SU-DHL-6 (cell line): Measurements from ENCODE around the gene ZSCAN10.

Source experiments
- H2AFZ ChIP-seq: fragments of 200-600 bp; sonication (generic); 2 replicates; pipeline ENCODE4 v1.6.1; 2014; ENCODE audit warnings: low read depth, mild to moderate bottlenecking, moderate library complexity, mixed read lengths, antibody characterized with exemption, low read length; ENCODE audit not compliant: severe bottlenecking
- H3F3A ChIP-seq: fragments of 200-600 bp; shearing (Covaris generic); 2 replicates; pipeline ENCODE4 v1.6.0; 2016; ENCODE audit warnings: antibody characterized with exemption, mild to moderate bottlenecking; ENCODE audit not compliant: insufficient read depth
- H3K27ac ChIP-seq: fragments of 200-600 bp; sonication (generic); 2 replicates; pipeline ENCODE4 v1.5.1; 2016; ENCODE audit warnings: low read depth, mild to moderate bottlenecking, low read length, moderate library complexity, mixed read lengths
- H3K27me3 ChIP-seq: fragments of 200-600 bp; sonication (generic), shearing (Covaris generic); 2 replicates; pipeline ENCODE4 v1.6.0; 2014; ENCODE audit warnings: mild to moderate bottlenecking, low read length
- H3K36me3 ChIP-seq: fragments of 200-600 bp; sonication (generic); 2 replicates; pipeline ENCODE4 v1.6.1; 2014; ENCODE audit warnings: mild to moderate bottlenecking, low read length, mixed read lengths
- H3K4me2 ChIP-seq: fragments of 300-600, 200-600 bp; shearing (Covaris generic), sonication (generic); 2 replicates; pipeline ENCODE4 v1.6.0; 2014; ENCODE audit warnings: low read length, low read depth, mild to moderate bottlenecking; ENCODE audit not compliant: poor library complexity, severe bottlenecking
- H3K4me3 ChIP-seq: fragments of 200-600 bp; sonication (generic); 2 replicates; pipeline ENCODE4 v1.5.1; 2014; ENCODE audit warnings: antibody characterized with exemption, low read length, mild to moderate bottlenecking, mixed read lengths; ENCODE audit not compliant: insufficient read depth, poor library complexity, severe bottlenecking
- H3K79me2 ChIP-seq: fragments of 200-600 bp; sonication (generic); 2 replicates; pipeline ENCODE4 v1.6.1; 2014; ENCODE audit warnings: mild to moderate bottlenecking, low read length, moderate library complexity; ENCODE audit not compliant: insufficient read depth
- H3K9ac ChIP-seq: fragments of 200-600 bp; sonication (generic); 2 replicates; pipeline ENCODE4 v1.7.0; 2014; ENCODE audit warnings: mild to moderate bottlenecking, low read length
- H3K9me2 ChIP-seq: fragments of 200-600 bp; sonication (generic); replicated peaks from 2 replicates; pipeline ENCODE4 v1.6.1; 2014; ENCODE audit warnings: low read length; ENCODE audit not compliant: insufficient read depth
- H3K9me3 ChIP-seq: fragments of 200-600 bp; sonication (generic); 2 replicates; pipeline ENCODE4 v1.6.1; 2014; ENCODE audit warnings: low read length, mixed read lengths; ENCODE audit not compliant: insufficient read depth
- H4K20me1 ChIP-seq: fragments of 200-600 bp; sonication (generic); 2 replicates; pipeline ENCODE4 v1.6.1; 2014; ENCODE audit warnings: low read depth, mild to moderate bottlenecking, antibody characterized with exemption, low read length, moderate library complexity, mixed read lengths
- EZH2phosphoT487 ChIP-seq: fragments of 200-600 bp; sonication (generic), shearing (Covaris generic); conservative IDR thresholded peaks from 2 replicates; pipeline ENCODE4 v1.6.1; 2018; ENCODE audit warnings: mild to moderate bottlenecking, antibody characterized with exemption, low read length, moderate library complexity, mixed read lengths
- TF ChIP-seq, protein P1 (sequence below): fragments of 200-600 bp; sonication (generic); IDR thresholded peaks from one replicate; pipeline ENCODE4 v1.5.1; 2017; ENCODE audit warnings: antibody characterized with exemption, mild to moderate bottlenecking, low read length, moderate library complexity; ENCODE audit not compliant: insufficient read depth, poor library complexity, severe bottlenecking

The ZSCAN10 gene

DNA sequence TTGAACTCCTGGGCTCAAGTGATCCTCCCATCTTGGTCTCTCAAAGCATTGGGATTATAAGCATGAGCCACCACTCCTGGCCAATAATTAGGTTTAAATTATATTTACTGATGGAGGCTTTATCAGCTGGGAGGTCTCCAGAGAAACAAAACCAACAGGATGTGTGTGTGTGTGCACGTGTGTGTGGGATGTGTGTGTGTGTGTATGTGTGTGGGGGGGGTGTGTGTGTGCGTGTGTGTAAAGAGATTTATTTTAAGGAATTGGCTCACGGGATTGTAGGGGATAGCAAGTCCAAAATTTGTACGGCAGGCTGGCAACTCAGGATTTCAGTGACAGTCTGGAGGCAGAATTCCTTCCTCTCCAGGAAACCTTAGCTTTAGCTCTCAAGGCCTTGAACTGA, 48.1 kb downstream of the ZSCAN10 start:
- Histone ChIP-seq H3F3A (no peaks in the 10 kb centered on the region), H3K9me3 (no peaks in the 10 kb centered on the region), H3K36me3 (no peaks in the 10 kb centered on the region), H2AFZ (no peak overlapping the region), H3K79me2 (no peaks in the 10 kb centered on the region), H3K9ac (no peak overlapping the region), H3K4me2 (no peak overlapping the region), H3K27ac (no peak overlapping the region), H4K20me1 (no peaks in the 10 kb centered on the region), H3K9me2 (no peaks in the 10 kb centered on the region), H3K4me3 (no peak overlapping the region), H3K27me3 (no peaks in the 10 kb centered on the region)
- TF ChIP-seq, protein P1, sequence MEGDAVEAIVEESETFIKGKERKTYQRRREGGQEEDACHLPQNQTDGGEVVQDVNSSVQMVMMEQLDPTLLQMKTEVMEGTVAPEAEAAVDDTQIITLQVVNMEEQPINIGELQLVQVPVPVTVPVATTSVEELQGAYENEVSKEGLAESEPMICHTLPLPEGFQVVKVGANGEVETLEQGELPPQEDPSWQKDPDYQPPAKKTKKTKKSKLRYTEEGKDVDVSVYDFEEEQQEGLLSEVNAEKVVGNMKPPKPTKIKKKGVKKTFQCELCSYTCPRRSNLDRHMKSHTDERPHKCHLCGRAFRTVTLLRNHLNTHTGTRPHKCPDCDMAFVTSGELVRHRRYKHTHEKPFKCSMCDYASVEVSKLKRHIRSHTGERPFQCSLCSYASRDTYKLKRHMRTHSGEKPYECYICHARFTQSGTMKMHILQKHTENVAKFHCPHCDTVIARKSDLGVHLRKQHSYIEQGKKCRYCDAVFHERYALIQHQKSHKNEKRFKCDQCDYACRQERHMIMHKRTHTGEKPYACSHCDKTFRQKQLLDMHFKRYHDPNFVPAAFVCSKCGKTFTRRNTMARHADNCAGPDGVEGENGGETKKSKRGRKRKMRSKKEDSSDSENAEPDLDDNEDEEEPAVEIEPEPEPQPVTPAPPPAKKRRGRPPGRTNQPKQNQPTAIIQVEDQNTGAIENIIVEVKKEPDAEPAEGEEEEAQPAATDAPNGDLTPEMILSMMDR = no peak
- TF ChIP-seq EZH2phosphoT487 = no peak

DNA sequence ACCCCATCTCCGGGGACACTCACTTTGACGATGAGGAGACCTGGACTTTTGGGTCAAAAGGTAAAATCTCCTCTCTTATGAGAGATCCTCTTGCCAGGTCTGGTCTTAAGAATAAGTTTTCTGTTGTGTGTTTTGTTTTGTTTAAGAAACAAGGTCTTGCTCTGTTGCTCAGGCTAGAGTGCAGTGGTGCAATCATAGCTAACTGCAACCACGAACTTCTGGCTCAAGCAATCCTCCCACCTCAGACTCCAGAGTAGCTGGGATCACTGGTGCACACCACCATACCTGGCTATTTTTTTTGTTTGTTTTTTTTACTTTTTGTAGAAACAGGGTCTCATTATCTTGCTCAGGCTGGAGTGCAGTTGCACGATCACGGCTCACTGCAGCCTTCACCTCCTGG, 48.6 kb downstream of the ZSCAN10 start:
- Histone ChIP-seq H2AFZ (no peak overlapping the region), H3K36me3 (no peaks in the 10 kb centered on the region), H3K27ac (no peak overlapping the region), H3K79me2 (no peaks in the 10 kb centered on the region), H3K4me3 (no peak overlapping the region), H3K9ac (no peak overlapping the region), H3K27me3 (no peaks in the 10 kb centered on the region), H3K9me2 (no peaks in the 10 kb centered on the region), H4K20me1 (no peaks in the 10 kb centered on the region), H3F3A (no peaks in the 10 kb centered on the region), H3K9me3 (no peaks in the 10 kb centered on the region), H3K4me2 (no peak overlapping the region)
- TF ChIP-seq, protein P1 = no peak
- TF ChIP-seq EZH2phosphoT487 = no peak

DNA sequence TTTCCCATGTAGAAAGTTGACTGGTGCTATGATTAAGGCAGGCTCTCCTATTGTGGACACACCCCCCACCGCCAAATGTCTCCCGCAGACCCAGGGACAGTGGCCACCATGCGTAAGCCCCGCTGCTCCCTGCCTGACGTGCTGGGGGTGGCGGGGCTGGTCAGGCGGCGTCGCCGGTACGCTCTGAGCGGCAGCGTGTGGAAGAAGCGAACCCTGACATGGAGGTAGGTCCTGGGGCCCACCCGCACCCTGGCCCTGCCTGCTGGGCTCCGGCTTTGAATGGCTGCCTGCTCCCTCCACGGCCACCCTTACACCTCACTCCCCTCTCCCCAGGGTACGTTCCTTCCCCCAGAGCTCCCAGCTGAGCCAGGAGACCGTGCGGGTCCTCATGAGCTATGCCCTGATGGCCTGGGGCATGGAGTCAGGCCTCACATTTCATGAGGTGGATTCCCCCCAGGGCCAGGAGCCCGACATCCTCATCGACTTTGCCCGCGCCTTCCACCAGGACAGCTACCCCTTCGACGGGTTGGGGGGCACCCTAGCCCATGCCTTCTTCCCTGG, 49.1 kb downstream of the ZSCAN10 start:
- no peak overlapping the region for H2AFZ ChIP-seq
- H3K4me2 ChIP-seq = no peak overlapping the region
- no peaks in the 10 kb centered on the region for H3K9me3 ChIP-seq
- no peaks in the 10 kb centered on the region for H3K79me2 ChIP-seq
- H4K20me1 ChIP-seq = no peaks in the 10 kb centered on the region
- no peak overlapping the region for H3K9ac ChIP-seq
- H3K27ac ChIP-seq = no peak overlapping the region
- no peaks in the 10 kb centered on the region for H3K27me3 ChIP-seq
- no peak overlapping the region for H3K4me3 ChIP-seq
- no peaks in the 10 kb centered on the region for H3K9me2 ChIP-seq
- no peak for TF ChIP-seq EZH2phosphoT487
- TF ChIP-seq, protein P1 = no peak
- no peaks in the 10 kb centered on the region for H3F3A ChIP-seq
- no peaks in the 10 kb centered on the region for H3K36me3 ChIP-seq
